ENCODE results near the gene LRRC71.
A peak's percentile ranks its signal among the peaks of the same experiment; 100 is the strongest.
"Not testable (repeated sequence)": the region's sequence is repeated elsewhere in the genome, so short reads cannot be mapped to it uniquely, and the experiment has no call there.

The LRRC71 gene

DNA sequence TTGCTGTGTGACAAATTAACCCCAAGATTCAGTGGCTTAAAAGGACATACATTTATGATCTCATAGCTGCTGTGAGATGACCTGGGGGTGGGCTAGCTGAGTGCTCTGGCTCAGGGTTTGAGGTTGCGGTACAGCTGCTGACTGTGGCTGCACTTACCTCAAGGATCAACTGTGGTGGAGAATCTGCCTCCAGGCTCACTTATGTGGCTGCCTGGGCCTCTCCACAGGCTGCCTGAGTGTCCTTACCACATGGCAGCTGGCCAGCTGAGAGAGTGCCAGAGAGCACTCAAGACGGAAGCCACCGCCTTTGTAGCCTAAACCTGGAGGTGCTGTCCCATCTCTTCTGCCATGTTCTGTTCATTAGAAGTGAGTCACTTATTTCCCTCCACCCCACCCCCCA is 5.7 kb downstream of the LRRC71 start (continued):
- TF ChIP-seq ZBTB17 (tag by site-specific recombination; IDR thresholded peaks at IDR 0.05) (peak; percentile 74), ZBTB21 (tag by site-specific recombination; IDR thresholded peaks at IDR 0.05) (peak; percentile 45; the same call in 1 of the 2 replicates)

DNA sequence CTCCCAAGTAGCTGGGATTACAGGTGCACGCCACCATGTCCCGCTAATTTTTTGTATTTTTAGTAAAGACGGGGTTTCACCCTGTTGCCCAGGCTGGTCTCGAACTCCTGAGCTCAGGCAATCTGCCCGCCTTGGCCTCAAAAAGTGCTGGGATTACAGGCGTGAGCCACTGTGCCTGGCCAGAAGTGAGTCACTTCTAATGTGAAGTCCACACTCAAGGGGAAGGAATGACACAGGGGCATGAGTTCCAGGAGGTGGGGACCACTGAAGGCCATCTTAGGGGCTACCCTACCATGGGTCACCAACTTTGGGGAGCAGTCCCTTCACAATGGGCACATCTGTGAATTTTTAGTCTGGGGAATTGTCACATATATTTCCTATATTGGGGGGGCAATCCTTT is 6.3 kb downstream of the LRRC71 start:
- not testable (repeated sequence) for H3K9me3 ChIP-seq (ENCODE audit: control insufficient read depth, insufficient read depth, low read depth, low read length); H3K27ac ChIP-seq (ENCODE audit: extremely low read depth, low read depth, low read length); H3K4me3 ChIP-seq (ENCODE audit: low read depth, low read length); H3K4me1 ChIP-seq (ENCODE audit: control insufficient read depth, insufficient read depth, low read length); H3K36me3 ChIP-seq (ENCODE audit: control insufficient read depth in 2 of 2, insufficient read depth in 1 of 2, low read length in 2 of 2)
- POLR2A ChIA-PET = interaction anchor here (0.9 to 1.4 kb wide), 2 partner anchors 37 to 198 kb away, joined by 3 to 4 read pairs; partner anchors contain the start of genes ISG20L2 and METTL25B
- CTCF ChIA-PET = interaction anchor here (0.5 to 11.9 kb wide), 20 partner anchors 10 to 1468 kb away, joined by 3 to 199 read pairs (median 8); partner anchors contain the start of genes NTRK1 and PEAR1

DNA sequence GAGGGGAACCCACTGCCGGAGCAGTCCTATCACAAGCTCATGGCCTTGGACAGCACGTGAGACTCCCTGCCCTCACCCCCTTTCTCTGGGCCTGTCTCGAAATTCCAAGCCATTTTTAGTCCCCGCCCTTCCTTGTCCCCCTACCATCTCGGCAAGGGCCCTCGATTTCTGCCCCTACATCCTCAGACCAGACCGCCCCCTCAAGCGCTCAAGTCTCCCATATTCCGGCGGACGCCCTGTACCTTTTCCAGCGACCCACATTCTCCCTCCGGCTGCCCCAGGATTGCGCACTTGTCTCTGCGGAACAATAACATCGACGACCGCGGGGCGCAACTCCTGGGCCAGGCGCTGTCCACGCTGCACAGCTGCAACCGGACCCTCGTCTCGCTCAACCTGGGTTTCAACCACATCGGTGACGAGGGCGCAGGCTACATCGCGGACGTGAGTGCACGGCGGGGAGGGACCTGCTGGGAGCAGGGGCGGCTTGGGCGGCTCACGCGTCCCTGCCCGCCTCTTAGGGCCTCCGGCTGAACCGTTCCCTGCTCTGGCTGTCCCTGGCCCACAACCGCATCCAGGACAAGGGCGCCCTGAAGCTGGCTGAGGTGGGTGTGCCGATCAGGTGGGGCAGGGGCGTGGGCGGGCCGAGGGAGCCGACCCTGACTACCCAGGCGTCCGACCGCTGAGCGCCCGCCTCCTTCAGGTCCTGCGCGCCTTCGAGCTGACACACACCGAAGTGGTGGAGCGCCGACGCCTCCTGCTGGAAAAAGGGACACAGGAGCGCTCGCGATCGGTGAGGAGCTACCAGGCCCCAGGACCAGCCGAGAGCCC is 7.0 kb downstream of the LRRC71 start:
- Histone ChIP-seq H3K9me3 (ENCODE audit: control insufficient read depth, insufficient read depth, low read depth, low read length) (no peaks in the 10 kb centered on the region), H3K36me3 (ENCODE audit: control insufficient read depth in 2 of 2, insufficient read depth in 1 of 2, low read length in 2 of 2) (no peaks in the 10 kb centered on the region), H3K27ac (ENCODE audit: extremely low read depth, low read depth, low read length) (no peak overlapping the region; the same call in 1 of the 2 replicates), H3K4me1 (ENCODE audit: control insufficient read depth, insufficient read depth, low read length) (no peaks in the 10 kb centered on the region; the same call in 1 of the 2 replicates), H3K4me3 (ENCODE audit: low read depth, low read length) (peak overlapping the region; percentile 33)
- POLR2A ChIA-PET = interaction anchor here (0.7 to 1.4 kb wide), 5 partner anchors 35 to 238 kb away, joined by 3 to 4 read pairs (median 4); partner anchors contain the start of genes ISG20L2 and METTL25B
- CTCF ChIA-PET = interaction anchor here (0.6 to 11.9 kb wide), 42 partner anchors 8 to 303 kb away, joined by 3 to 199 read pairs (median 5); partner anchors contain the start of genes NTRK1, PEAR1 and PRCC
- TF ChIP-seq SCRT1 (tag by site-specific recombination; IDR thresholded peaks at IDR 0.05; ENCODE audit: borderline replicate concordance) = no peak
- no peak for TF ChIP-seq TRIM28 (IDR thresholded peaks at IDR 0.05; ENCODE audit: borderline replicate concordance, low read length)
- TF ChIP-seq, protein P1, sequence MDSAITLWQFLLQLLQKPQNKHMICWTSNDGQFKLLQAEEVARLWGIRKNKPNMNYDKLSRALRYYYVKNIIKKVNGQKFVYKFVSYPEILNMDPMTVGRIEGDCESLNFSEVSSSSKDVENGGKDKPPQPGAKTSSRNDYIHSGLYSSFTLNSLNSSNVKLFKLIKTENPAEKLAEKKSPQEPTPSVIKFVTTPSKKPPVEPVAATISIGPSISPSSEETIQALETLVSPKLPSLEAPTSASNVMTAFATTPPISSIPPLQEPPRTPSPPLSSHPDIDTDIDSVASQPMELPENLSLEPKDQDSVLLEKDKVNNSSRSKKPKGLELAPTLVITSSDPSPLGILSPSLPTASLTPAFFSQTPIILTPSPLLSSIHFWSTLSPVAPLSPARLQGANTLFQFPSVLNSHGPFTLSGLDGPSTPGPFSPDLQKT (IDR thresholded peaks at IDR 0.05; ENCODE audit: borderline replicate concordance, low read depth, low read length) = no peak
- TF ChIP-seq SP2 (tag by site-specific recombination; IDR thresholded peaks at IDR 0.05) = peak; percentile 68
- TF ChIP-seq ZBTB8A (tag by site-specific recombination; IDR thresholded peaks at IDR 0.05) = peak; percentile 65
- no peak for TF ChIP-seq ZNF701 (tag by site-specific recombination; IDR thresholded peaks at IDR 0.05)
- no peak for TF ChIP-seq KLF7 (tag by site-specific recombination; IDR thresholded peaks at IDR 0.05; ENCODE audit: borderline replicate concordance)
- TF ChIP-seq ZNF394 (tag by site-specific recombination; IDR thresholded peaks at IDR 0.05; ENCODE audit: borderline replicate concordance) = 0 out of 2 replicates have a peak, but pooled peaks have one; percentile 15
- TF ChIP-seq, protein P2, sequence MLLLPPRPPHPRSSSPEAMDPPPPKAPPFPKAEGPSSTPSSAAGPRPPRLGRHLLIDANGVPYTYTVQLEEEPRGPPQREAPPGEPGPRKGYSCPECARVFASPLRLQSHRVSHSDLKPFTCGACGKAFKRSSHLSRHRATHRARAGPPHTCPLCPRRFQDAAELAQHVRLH (tag by site-specific recombination; IDR thresholded peaks at IDR 0.05) = peak; percentile 85
- TF ChIP-seq, protein P3, sequence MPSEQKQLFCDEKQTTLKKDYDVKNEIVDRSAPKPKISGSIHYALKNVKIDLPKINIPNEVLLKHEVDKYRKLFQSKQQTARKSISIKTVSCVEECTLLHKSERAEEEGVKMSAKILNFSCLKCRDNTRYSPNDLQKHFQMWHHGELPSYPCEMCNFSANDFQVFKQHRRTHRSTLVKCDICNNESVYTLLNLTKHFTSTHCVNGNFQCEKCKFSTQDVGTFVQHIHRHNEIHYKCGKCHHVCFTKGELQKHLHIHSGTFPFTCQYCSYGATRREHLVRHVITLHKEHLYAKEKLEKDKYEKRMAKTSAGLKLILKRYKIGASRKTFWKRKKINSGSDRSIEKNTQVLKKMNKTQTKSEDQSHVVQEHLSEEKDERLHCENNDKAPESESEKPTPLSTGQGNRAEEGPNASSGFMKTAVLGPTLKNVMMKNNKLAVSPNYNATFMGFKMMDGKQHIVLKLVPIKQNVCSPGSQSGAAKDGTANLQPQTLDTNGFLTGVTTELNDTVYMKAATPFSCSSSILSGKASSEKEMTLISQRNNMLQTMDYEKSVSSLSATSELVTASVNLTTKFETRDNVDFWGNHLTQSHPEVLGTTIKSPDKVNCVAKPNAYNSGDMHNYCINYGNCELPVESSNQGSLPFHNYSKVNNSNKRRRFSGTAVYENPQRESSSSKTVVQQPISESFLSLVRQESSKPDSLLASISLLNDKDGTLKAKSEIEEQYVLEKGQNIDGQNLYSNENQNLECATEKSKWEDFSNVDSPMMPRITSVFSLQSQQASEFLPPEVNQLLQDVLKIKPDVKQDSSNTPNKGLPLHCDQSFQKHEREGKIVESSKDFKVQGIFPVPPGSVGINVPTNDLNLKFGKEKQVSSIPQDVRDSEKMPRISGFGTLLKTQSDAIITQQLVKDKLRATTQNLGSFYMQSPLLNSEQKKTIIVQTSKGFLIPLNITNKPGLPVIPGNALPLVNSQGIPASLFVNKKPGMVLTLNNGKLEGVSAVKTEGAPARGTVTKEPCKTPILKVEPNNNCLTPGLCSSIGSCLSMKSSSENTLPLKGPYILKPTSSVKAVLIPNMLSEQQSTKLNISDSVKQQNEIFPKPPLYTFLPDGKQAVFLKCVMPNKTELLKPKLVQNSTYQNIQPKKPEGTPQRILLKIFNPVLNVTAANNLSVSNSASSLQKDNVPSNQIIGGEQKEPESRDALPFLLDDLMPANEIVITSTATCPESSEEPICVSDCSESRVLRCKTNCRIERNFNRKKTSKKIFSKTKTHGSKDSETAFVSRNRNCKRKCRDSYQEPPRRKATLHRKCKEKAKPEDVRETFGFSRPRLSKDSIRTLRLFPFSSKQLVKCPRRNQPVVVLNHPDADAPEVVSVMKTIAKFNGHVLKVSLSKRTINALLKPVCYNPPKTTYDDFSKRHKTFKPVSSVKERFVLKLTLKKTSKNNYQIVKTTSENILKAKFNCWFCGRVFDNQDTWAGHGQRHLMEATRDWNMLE (tag by site-specific recombination; conservative IDR thresholded peaks at IDR 0.05; ENCODE audit: low read depth) = no peak
- no peak for TF ChIP-seq FEZF1 (tag by site-specific recombination; IDR thresholded peaks at IDR 0.05)
- TF ChIP-seq ZNF114 (tag by site-specific recombination; IDR thresholded peaks at IDR 0.05) = no peak
- no peak for TF ChIP-seq ZNF23 (tag by site-specific recombination; IDR thresholded peaks at IDR 0.05; ENCODE audit: borderline replicate concordance)
- TF ChIP-seq ZBTB48 (tag by site-specific recombination; IDR thresholded peaks at IDR 0.05) = peak; percentile 61
- TF ChIP-seq ZNF658 (tag by site-specific recombination; IDR thresholded peaks at IDR 0.05) = no peak
- TF ChIP-seq ZNF248 (tag by site-specific recombination; IDR thresholded peaks at IDR 0.05) = no peak
- peak; percentile 30; the same call in 1 of the 2 replicates for TF ChIP-seq ZNF561 (tag by site-specific recombination; IDR thresholded peaks at IDR 0.05; ENCODE audit: borderline replicate concordance)
- TF ChIP-seq ZXDB (tag by site-specific recombination; IDR thresholded peaks at IDR 0.05) = peak; percentile 57; the same call in 1 of the 2 replicates
- TF ChIP-seq, protein P4, sequence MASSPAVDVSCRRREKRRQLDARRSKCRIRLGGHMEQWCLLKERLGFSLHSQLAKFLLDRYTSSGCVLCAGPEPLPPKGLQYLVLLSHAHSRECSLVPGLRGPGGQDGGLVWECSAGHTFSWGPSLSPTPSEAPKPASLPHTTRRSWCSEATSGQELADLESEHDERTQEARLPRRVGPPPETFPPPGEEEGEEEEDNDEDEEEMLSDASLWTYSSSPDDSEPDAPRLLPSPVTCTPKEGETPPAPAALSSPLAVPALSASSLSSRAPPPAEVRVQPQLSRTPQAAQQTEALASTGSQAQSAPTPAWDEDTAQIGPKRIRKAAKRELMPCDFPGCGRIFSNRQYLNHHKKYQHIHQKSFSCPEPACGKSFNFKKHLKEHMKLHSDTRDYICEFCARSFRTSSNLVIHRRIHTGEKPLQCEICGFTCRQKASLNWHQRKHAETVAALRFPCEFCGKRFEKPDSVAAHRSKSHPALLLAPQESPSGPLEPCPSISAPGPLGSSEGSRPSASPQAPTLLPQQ (tag by site-specific recombination; IDR thresholded peaks at IDR 0.05) = no peak
- TF ChIP-seq, protein P5, sequence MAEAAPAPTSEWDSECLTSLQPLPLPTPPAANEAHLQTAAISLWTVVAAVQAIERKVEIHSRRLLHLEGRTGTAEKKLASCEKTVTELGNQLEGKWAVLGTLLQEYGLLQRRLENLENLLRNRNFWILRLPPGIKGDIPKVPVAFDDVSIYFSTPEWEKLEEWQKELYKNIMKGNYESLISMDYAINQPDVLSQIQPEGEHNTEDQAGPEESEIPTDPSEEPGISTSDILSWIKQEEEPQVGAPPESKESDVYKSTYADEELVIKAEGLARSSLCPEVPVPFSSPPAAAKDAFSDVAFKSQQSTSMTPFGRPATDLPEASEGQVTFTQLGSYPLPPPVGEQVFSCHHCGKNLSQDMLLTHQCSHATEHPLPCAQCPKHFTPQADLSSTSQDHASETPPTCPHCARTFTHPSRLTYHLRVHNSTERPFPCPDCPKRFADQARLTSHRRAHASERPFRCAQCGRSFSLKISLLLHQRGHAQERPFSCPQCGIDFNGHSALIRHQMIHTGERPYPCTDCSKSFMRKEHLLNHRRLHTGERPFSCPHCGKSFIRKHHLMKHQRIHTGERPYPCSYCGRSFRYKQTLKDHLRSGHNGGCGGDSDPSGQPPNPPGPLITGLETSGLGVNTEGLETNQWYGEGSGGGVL (tag by site-specific recombination; IDR thresholded peaks at IDR 0.05) = no peak
